ENCODE measurements around the gene ZNF750.

The ZNF750 gene

GRCh38 chr17:82839617-82840292 lies at the start of gene ZNF750:
Gene ZNF750 (minus strand): TSS chr17:82840022. CDS start chr17:82832454, 7,568 bp downstream.
- peak; percentile 90 for DNase-seq

GRCh38 chr17:82888583-82889495 lies 49.0 kb upstream of the ZNF750 start:
- no peak for DNase-seq

GRCh38 chr17:82887255-82888164 lies 47.7 kb upstream of the ZNF750 start:
- no peak for DNase-seq

GRCh38 chr17:82884970-82885353 lies 45.1 kb upstream of the ZNF750 start:
- DNase-seq, result no peak

GRCh38 chr17:82884341-82884969 lies 44.6 kb upstream of the ZNF750 start:
- DNase-seq, result no peak

GRCh38 chr17:82883419-82884031 lies 43.7 kb upstream of the ZNF750 start:
- no peak for DNase-seq

- DNase-seq, result no peak
Measured at GRCh38 chr17:82882715-82883418, 43.0 kb upstream of the ZNF750 start.

- DNase-seq, result no peak
Measured at GRCh38 chr17:82881900-82882714, 42.3 kb upstream of the ZNF750 start.

GRCh38 chr17:82881324-82881823 lies 41.6 kb upstream of the ZNF750 start:
- no peak for DNase-seq

GRCh38 chr17:82880620-82881323 lies 41.0 kb upstream of the ZNF750 start:
- DNase-seq, result no peak

- DNase-seq, result no peak
Measured at GRCh38 chr17:82879241-82879640, 39.4 kb upstream of the ZNF750 start.

GRCh38 chr17:82878527-82878926 lies 38.7 kb upstream of the ZNF750 start:
- no peak for DNase-seq

- DNase-seq, result peak; percentile 94
Measured at GRCh38 chr17:82876602-82877379, 37.0 kb upstream of the ZNF750 start.

GRCh38 chr17:82876149-82876548 lies 36.3 kb upstream of the ZNF750 start:
- DNase-seq, result peak; percentile 81

- DNase-seq, result peak; percentile 93
Measured at GRCh38 chr17:82875407-82875856, 35.6 kb upstream of the ZNF750 start.

GRCh38 chr17:82874011-82874835 lies 34.4 kb upstream of the ZNF750 start:
- DNase-seq, result no peak

GRCh38 chr17:82873521-82873920 lies 33.7 kb upstream of the ZNF750 start:
- no peak for DNase-seq

All from islet precursor cell (in vitro differentiated cells).